ENCODE data around the gene FILIP1. TPM values are rescaled to one million over a fixed set of nuclear protein-coding genes. Genes with fewer than 3 reads are reported as not detected.

FILIP1 gene
- polyA plus RNA-seq, 2 of the 4 experiments (the other 2 are of a cell fraction) = 2.3 to 15.6 TPM

DNA sequence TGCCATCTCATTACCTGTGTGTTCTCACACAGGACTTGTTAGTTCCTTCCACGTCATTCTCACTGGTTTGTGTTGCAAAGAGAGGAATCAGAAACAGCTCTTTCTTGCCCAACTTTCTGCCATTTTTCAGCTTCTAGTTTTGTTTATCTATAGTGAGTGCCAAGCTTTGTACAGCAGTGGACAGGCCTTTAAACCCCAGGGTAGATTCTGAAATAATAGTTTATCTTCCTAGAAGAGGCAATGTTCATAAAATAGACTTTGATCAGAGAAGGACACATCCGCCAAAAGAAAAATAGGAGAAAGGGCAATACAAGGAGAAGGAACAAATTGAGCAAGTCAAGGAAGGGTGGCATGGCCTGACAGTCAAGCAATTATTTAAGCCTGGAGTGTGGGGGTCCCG is 191.3 kb downstream of the FILIP1 start:
- ChIA-PET POLR2A (no interaction called here), CTCF (no interaction called here)
- TF ChIP-seq CBX8 (IDR thresholded peaks at IDR 0.05) = no peak
- no peak for TF ChIP-seq MYC (IDR thresholded peaks at IDR 0.05; ENCODE audit: borderline replicate concordance, low read length)
- no peak for TF ChIP-seq ZNF302 (CRISPR knock-in tag; IDR thresholded peaks at IDR 0.05)
- no peak for TF ChIP-seq EHF (CRISPR knock-in tag; IDR thresholded peaks at IDR 0.05)
- no peak for TF ChIP-seq CBX2 (IDR thresholded peaks at IDR 0.05; ENCODE audit: borderline replicate concordance, low read depth)
- no peak for TF ChIP-seq CEBPB (IDR thresholded peaks at IDR 0.05)
- TF ChIP-seq PHF8 (IDR thresholded peaks at IDR 0.05; ENCODE audit: borderline replicate concordance, low read depth) = no peak
- TF ChIP-seq NPAS2 (CRISPR knock-in tag; IDR thresholded peaks at IDR 0.05; ENCODE audit: borderline replicate concordance) = no peak
- TF ChIP-seq HOXB13 (CRISPR knock-in tag; IDR thresholded peaks at IDR 0.05; ENCODE audit: low read depth) = no peak
- no peak for TF ChIP-seq JUNB (IDR thresholded peaks at IDR 0.05)
- no peak for TF ChIP-seq KDM1A (IDR thresholded peaks at IDR 0.05; ENCODE audit: low read depth)
- no peak for TF ChIP-seq FOSB (CRISPR knock-in tag; IDR thresholded peaks at IDR 0.05)
- TF ChIP-seq RARB (CRISPR knock-in tag; IDR thresholded peaks at IDR 0.05) = no peak
- TF ChIP-seq SREBF2 (IDR thresholded peaks at IDR 0.05) = no peak
- no peak for TF ChIP-seq ZC3H11A (IDR thresholded peaks at IDR 0.05)
- no peak for TF ChIP-seq RCOR1 (IDR thresholded peaks at IDR 0.05; ENCODE audit: low read depth, low read length)
- no peak for TF ChIP-seq CHD4 (IDR thresholded peaks at IDR 0.05; ENCODE audit: borderline replicate concordance)
- TF ChIP-seq, protein P1, sequence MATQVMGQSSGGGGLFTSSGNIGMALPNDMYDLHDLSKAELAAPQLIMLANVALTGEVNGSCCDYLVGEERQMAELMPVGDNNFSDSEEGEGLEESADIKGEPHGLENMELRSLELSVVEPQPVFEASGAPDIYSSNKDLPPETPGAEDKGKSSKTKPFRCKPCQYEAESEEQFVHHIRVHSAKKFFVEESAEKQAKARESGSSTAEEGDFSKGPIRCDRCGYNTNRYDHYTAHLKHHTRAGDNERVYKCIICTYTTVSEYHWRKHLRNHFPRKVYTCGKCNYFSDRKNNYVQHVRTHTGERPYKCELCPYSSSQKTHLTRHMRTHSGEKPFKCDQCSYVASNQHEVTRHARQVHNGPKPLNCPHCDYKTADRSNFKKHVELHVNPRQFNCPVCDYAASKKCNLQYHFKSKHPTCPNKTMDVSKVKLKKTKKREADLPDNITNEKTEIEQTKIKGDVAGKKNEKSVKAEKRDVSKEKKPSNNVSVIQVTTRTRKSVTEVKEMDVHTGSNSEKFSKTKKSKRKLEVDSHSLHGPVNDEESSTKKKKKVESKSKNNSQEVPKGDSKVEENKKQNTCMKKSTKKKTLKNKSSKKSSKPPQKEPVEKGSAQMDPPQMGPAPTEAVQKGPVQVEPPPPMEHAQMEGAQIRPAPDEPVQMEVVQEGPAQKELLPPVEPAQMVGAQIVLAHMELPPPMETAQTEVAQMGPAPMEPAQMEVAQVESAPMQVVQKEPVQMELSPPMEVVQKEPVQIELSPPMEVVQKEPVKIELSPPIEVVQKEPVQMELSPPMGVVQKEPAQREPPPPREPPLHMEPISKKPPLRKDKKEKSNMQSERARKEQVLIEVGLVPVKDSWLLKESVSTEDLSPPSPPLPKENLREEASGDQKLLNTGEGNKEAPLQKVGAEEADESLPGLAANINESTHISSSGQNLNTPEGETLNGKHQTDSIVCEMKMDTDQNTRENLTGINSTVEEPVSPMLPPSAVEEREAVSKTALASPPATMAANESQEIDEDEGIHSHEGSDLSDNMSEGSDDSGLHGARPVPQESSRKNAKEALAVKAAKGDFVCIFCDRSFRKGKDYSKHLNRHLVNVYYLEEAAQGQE (IDR thresholded peaks at IDR 0.05) = no peak
- no peak for TF ChIP-seq HOXB5 (CRISPR knock-in tag; IDR thresholded peaks at IDR 0.05)
- TF ChIP-seq HOXA7 (CRISPR knock-in tag; IDR thresholded peaks at IDR 0.05) = no peak
- Histone ChIP-seq H3K9me3 (no peaks in the 10 kb centered on the region), H3K4me3 (no peak overlapping the region), H3K4me1 (peaks cover 16% of the 10 kb centered on the region; the same call in 1 of the 3 replicates), H3K27ac (no peak overlapping the region), H3K4me2 (no peak overlapping the region)
- FAIRE-seq (no peak), ATAC-seq (no peak), DNase-seq (ENCODE audit: low read depth in 1 of 2, low spot score in 1 of 2) (no peak)
- WGBS (ENCODE audit: missing lambda C conversion rate) = 95% methylated on average over 3 of the region's 3 CpGs

DNA sequence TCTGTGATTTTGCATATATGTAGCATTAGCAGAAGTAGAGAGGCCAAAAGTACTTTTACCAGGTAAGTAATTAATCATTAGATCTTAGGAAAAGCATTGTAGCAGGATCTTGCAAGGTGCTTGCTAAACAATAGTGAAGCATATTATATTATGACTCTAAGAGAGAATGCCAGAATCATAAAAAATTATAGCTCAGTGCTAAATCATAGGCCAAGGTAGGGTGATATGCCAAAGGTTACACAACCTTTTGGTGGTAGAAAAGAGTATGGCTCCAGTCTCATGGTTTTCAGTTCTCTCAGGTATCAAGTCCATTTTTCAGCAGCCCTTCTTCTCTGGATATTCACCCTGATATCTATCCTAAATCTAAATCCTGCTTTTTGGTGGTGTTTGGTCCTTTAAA is 192.1 kb downstream of the FILIP1 start:
- ChIA-PET CTCF (interaction anchor here (0.6 to 3.0 kb wide), 2 partner anchors 226 to 475 kb away, joined by 3 to 14 read pairs; no protein-coding TSS in a partner anchor), POLR2A (no interaction called here)
- no peak for FAIRE-seq
- Histone ChIP-seq H3K4me2 (no peak overlapping the region), H3K9me3 (no peaks in the 10 kb centered on the region), H3K4me3 (no peak overlapping the region), H3K4me1 (peaks cover 19% of the 10 kb centered on the region; the same call in 1 of the 3 replicates), H3K27ac (no peak overlapping the region)
- no peak for ATAC-seq
- no peak for TF ChIP-seq KDM5A (IDR thresholded peaks at IDR 0.05)
- TF ChIP-seq, protein P2, sequence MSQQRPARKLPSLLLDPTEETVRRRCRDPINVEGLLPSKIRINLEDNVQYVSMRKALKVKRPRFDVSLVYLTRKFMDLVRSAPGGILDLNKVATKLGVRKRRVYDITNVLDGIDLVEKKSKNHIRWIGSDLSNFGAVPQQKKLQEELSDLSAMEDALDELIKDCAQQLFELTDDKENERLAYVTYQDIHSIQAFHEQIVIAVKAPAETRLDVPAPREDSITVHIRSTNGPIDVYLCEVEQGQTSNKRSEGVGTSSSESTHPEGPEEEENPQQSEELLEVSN (IDR thresholded peaks at IDR 0.05; ENCODE audit: borderline replicate concordance, low read depth) = no peak
- TF ChIP-seq MAZ (IDR thresholded peaks at IDR 0.05; ENCODE audit: borderline replicate concordance, low read depth, low read length) = no peak
- no peak for TF ChIP-seq POLR2AphosphoS2 (conservative IDR thresholded peaks at IDR 0.05; ENCODE audit: low read length)
- TF ChIP-seq EP300 (IDR thresholded peaks at IDR 0.05) = no peak
- no peak for TF ChIP-seq CBX2 (IDR thresholded peaks at IDR 0.05; ENCODE audit: borderline replicate concordance, low read depth)
- TF ChIP-seq KDM1A (IDR thresholded peaks at IDR 0.05; ENCODE audit: low read depth) = no peak
- no peak for TF ChIP-seq HDAC2 (IDR thresholded peaks at IDR 0.05)
- no peak for TF ChIP-seq SMC3 (IDR thresholded peaks at IDR 0.05)
- TF ChIP-seq, protein P3, sequence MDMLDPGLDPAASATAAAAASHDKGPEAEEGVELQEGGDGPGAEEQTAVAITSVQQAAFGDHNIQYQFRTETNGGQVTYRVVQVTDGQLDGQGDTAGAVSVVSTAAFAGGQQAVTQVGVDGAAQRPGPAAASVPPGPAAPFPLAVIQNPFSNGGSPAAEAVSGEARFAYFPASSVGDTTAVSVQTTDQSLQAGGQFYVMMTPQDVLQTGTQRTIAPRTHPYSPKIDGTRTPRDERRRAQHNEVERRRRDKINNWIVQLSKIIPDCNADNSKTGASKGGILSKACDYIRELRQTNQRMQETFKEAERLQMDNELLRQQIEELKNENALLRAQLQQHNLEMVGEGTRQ (IDR thresholded peaks at IDR 0.05) = no peak
- TF ChIP-seq CBX8 (IDR thresholded peaks at IDR 0.05) = no peak
- no peak for TF ChIP-seq ZSCAN20 (CRISPR knock-in tag; IDR thresholded peaks at IDR 0.05)
- TF ChIP-seq, protein P4, sequence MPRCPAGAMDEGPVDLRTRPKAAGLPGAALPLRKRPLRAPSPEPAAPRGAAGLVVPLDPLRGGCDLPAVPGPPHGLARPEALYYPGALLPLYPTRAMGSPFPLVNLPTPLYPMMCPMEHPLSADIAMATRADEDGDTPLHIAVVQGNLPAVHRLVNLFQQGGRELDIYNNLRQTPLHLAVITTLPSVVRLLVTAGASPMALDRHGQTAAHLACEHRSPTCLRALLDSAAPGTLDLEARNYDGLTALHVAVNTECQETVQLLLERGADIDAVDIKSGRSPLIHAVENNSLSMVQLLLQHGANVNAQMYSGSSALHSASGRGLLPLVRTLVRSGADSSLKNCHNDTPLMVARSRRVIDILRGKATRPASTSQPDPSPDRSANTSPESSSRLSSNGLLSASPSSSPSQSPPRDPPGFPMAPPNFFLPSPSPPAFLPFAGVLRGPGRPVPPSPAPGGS (IDR thresholded peaks at IDR 0.05) = no peak
- no peak for TF ChIP-seq ZFP36 (IDR thresholded peaks at IDR 0.05; ENCODE audit: borderline replicate concordance, partially characterized antibody)
- no peak for TF ChIP-seq HOXA7 (CRISPR knock-in tag; IDR thresholded peaks at IDR 0.05)
- no peak for TF ChIP-seq PHF8 (IDR thresholded peaks at IDR 0.05; ENCODE audit: borderline replicate concordance, low read depth)
- no peak for TF ChIP-seq CHD2 (IDR thresholded peaks at IDR 0.05; ENCODE audit: low read length, partially characterized antibody)
- no peak for DNase-seq (ENCODE audit: low read depth in 1 of 2, low spot score in 1 of 2)

All from A549 (cell line).